GM23338 (cell line): ENCODE measurements around the gene NT5DC3. TPM values are rescaled to one million over a fixed set of nuclear protein-coding genes. Genes with fewer than 3 reads are reported as not detected.

Source experiments
- ATAC-seq: fragments of 200-7000 bp; cut with Tn5 transposase; 3 replicates; pipeline ENCODE4 v1.9.1; 2020
- DNase-seq: peaks from one replicate; pipeline ENCODE4 v3.0.0-alpha.2; 2015; ENCODE audit warnings: low spot score
- H2AFZ ChIP-seq: fragments of 200-600 bp; sonication (generic); 2 replicates; pipeline ENCODE4 v1.8.0; 2016; ENCODE audit warnings: antibody characterized with exemption, mild to moderate bottlenecking, moderate library complexity
- H3F3A ChIP-seq: fragments of 200-600 bp; sonication (generic); replicated peaks from 2 replicates; pipeline ENCODE4 v1.8.0; 2017; ENCODE audit warnings: antibody characterized with exemption, mixed run types, low read depth
- H3K27ac ChIP-seq: fragments of 200-600 bp; sonication (generic); 2 replicates; pipeline ENCODE4 v1.6.1; 2016; ENCODE audit warnings: low read depth
- H3K27me3 ChIP-seq: fragments of 200-600 bp; sonication (generic); 2 replicates; pipeline ENCODE4 v1.8.0; 2016; ENCODE audit warnings: mild to moderate bottlenecking, mixed run types, moderate library complexity; ENCODE audit not compliant: insufficient read depth
- H3K36me3 ChIP-seq: fragments of 200-600 bp; sonication (generic); 2 replicates; pipeline ENCODE4 v1.8.0; 2016; ENCODE audit warnings: mild to moderate bottlenecking; ENCODE audit not compliant: insufficient read depth
- H3K4me1 ChIP-seq: fragments of 200-600 bp; sonication (generic); 2 replicates; pipeline ENCODE4 v1.8.0; 2016; ENCODE audit warnings: mild to moderate bottlenecking, moderate library complexity; ENCODE audit not compliant: insufficient read depth
- H3K4me2 ChIP-seq: fragments of 200-600 bp; sonication (generic); 2 replicates; pipeline ENCODE4 v1.7.1; 2017; ENCODE audit warnings: mixed run types
- H3K4me3 ChIP-seq: fragments of 200-600 bp; sonication (generic); 2 replicates; pipeline ENCODE4 v1.6.1; 2016; ENCODE audit warnings: mixed run types
- H3K79me2 ChIP-seq: fragments of 200-600 bp; sonication (generic); replicated peaks from 2 replicates; pipeline ENCODE4 v1.8.0; 2017; ENCODE audit warnings: mild to moderate bottlenecking; ENCODE audit not compliant: insufficient read depth
- H3K9me2 ChIP-seq: fragments of 200-600 bp; sonication (generic); 2 replicates; pipeline ENCODE4 v1.8.0; 2017; ENCODE audit not compliant: insufficient read depth
- H4K20me1 ChIP-seq: fragments of 200-600 bp; sonication (generic); replicated peaks from 2 replicates; pipeline ENCODE4 v1.8.0; 2017; ENCODE audit warnings: mild to moderate bottlenecking; ENCODE audit not compliant: insufficient read depth
- H3K27ac Mint-ChIP-seq: 2 replicates; pipeline ENCODE4 v1.8.0; 2020; ENCODE audit warnings: inconsistent platforms, mild to moderate bottlenecking, moderate library complexity, mixed read lengths
- H3K27me3 Mint-ChIP-seq: 3 replicates; pipeline ENCODE4 v1.8.0; 2022; ENCODE audit warnings: low read depth, mild to moderate bottlenecking, moderate library complexity, mixed read lengths, inconsistent platforms; ENCODE audit not compliant: insufficient read depth, poor library complexity
- H3K36me3 Mint-ChIP-seq: 3 replicates; pipeline ENCODE4 v1.8.0; 2021; ENCODE audit warnings: low read depth, mild to moderate bottlenecking, inconsistent platforms, moderate library complexity, mixed read lengths
- H3K4me1 Mint-ChIP-seq: 3 replicates; pipeline ENCODE4 v1.8.0; 2020; ENCODE audit warnings: mild to moderate bottlenecking, inconsistent platforms, mixed read lengths
- H3K4me3 Mint-ChIP-seq: 3 replicates; pipeline ENCODE4 v1.8.0; 2021; ENCODE audit warnings: moderate library complexity, mild to moderate bottlenecking, inconsistent platforms, mixed read lengths
- H3K9me3 Mint-ChIP-seq: 3 replicates; pipeline ENCODE4 v1.8.0; 2020; ENCODE audit warnings: moderate library complexity, mild to moderate bottlenecking, inconsistent platforms, mixed read lengths
- CREB1 ChIP-seq: fragments of 250-450 bp; sonication (Bioruptor Pico); IDR thresholded peaks from 2 replicates; pipeline ENCODE4 v1.5.0; 2020; ENCODE audit warnings: low read depth, mild to moderate bottlenecking, moderate library complexity
- EZH2 ChIP-seq: fragments of 200-600 bp; sonication (generic); IDR thresholded peaks from one replicate; pipeline ENCODE4 v1.8.0; 2017; ENCODE audit warnings: antibody characterized with exemption, mild to moderate bottlenecking, low read depth; ENCODE audit not compliant: unreplicated experiment
- EZH2phosphoT487 ChIP-seq: fragments of 200-600 bp; sonication (generic); IDR thresholded peaks from one replicate; pipeline ENCODE4 v1.8.1; 2018; ENCODE audit warnings: antibody characterized with exemption; ENCODE audit not compliant: unreplicated experiment
- STAT1 ChIP-seq: IDR thresholded peaks from one replicate; pipeline ENCODE4 v1.6.1; 2016; ENCODE audit warnings: antibody characterized with exemption; ENCODE audit not compliant: unreplicated experiment
- polyA plus RNA-seq: library from polyadenylated mRNA; unstranded; fragments of >200 nt; fragmentation: Nextera tagmentation; extraction: Ambion mirVana; gene quantifications from 2 replicates; pipeline ENCODE4 v1.2.1, GENCODE V29; 2016
- total RNA-seq: library from RNA; depleted of rRNA; stranded (reverse); fragments of >200 nt; shearing (Covaris generic); gene quantifications from 2 replicates; pipeline ENCODE4 v1.2.3, GENCODE V29; 2014
- TF ChIP-seq, protein P1 (sequence below): IDR thresholded peaks from one replicate; pipeline ENCODE4 v1.6.1; 2018; ENCODE audit warnings: antibody characterized with exemption; ENCODE audit not compliant: unreplicated experiment
- TF ChIP-seq, protein P2 (sequence below): IDR thresholded peaks from 2 replicates; pipeline ENCODE4 v1.6.1; 2016; ENCODE audit warnings: antibody characterized with exemption

Gene NT5DC3
- total and polyA plus RNA-seq, 2 experiments from 2014 or later = 2.2 to 12.5 TPM

DNA sequence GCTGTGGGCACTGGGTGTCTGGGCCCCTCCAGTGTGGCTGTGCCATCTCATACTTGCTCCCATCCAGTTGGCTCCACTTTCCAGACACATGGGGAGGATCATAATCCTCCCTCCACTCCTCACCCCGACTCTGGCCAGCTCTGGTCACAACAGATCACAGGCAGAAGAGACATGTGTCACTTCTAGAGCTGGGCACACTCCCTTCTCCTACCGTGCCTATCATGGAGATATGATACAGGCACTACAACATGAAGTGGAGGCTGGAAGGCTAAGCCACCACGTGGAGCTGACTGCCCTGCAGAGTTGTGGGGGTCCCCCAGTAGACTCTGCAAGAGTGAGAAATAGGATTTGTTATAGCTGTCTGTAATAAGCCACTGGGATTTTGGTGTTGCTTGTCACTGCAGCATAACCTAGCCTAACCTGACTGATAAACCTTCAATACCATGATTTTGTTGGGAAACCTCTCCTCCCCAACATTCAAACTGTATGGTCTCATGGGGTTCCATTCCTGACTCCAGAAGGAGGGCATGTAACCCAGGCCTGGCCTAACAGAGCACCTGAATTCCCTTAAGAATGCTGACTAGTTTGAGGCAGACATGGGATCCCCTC, 20.0 kb downstream of the NT5DC3 start (continued):
- TF ChIP-seq, protein P1, sequence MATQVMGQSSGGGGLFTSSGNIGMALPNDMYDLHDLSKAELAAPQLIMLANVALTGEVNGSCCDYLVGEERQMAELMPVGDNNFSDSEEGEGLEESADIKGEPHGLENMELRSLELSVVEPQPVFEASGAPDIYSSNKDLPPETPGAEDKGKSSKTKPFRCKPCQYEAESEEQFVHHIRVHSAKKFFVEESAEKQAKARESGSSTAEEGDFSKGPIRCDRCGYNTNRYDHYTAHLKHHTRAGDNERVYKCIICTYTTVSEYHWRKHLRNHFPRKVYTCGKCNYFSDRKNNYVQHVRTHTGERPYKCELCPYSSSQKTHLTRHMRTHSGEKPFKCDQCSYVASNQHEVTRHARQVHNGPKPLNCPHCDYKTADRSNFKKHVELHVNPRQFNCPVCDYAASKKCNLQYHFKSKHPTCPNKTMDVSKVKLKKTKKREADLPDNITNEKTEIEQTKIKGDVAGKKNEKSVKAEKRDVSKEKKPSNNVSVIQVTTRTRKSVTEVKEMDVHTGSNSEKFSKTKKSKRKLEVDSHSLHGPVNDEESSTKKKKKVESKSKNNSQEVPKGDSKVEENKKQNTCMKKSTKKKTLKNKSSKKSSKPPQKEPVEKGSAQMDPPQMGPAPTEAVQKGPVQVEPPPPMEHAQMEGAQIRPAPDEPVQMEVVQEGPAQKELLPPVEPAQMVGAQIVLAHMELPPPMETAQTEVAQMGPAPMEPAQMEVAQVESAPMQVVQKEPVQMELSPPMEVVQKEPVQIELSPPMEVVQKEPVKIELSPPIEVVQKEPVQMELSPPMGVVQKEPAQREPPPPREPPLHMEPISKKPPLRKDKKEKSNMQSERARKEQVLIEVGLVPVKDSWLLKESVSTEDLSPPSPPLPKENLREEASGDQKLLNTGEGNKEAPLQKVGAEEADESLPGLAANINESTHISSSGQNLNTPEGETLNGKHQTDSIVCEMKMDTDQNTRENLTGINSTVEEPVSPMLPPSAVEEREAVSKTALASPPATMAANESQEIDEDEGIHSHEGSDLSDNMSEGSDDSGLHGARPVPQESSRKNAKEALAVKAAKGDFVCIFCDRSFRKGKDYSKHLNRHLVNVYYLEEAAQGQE = no peak

DNA sequence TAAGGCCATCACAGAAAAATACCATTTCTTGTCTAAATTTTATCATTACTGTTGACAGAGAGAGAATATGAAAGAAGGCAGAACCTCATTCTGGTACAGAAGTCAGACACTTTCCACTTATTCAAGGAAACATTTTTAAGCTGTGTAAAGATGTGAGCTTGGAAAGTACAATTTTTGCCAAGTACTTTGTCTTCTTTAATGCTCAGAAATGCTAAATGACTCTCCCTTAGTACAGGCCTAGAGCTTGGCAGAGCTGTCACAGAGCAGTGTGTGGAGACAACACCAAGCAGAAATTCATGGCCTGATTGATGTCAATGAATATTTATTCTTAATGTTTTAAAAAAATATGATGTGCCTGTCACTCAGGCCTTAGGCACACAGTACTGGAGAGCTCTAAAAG, 20.7 kb downstream of the NT5DC3 start:
- Histone ChIP-seq H2AFZ (no peak overlapping the region), H3K4me3 (no peak overlapping the region), H3K27me3 (no peaks in the 10 kb centered on the region), H3F3A (no peaks in the 10 kb centered on the region), H3K4me2 (no peak overlapping the region), H3K36me3 (no peaks in the 10 kb centered on the region), H3K27ac (no peak overlapping the region), H3K79me2 (peaks cover 39% of the 10 kb centered on the region), H4K20me1 (0 out of 2 replicates have a peak, but pooled peaks cover 10% of the 10 kb centered on the region), H3K9me2 (no peaks in the 10 kb centered on the region), H3K4me1 (no peaks in the 10 kb centered on the region)
- Mint-ChIP-seq H3K4me1 (peaks cover 3% of the 10 kb centered on the region; the same call in 2 of the 3 replicates), H3K9me3 (peaks cover 3% of the 10 kb centered on the region; the same call in 2 of the 3 replicates), H3K27me3 (no peaks in the 10 kb centered on the region), H3K27ac (no peak overlapping the region), H3K36me3 (peaks cover 11% of the 10 kb centered on the region; the same call in 2 of the 3 replicates), H3K4me3 (no peak overlapping the region)
- no peak for TF ChIP-seq EZH2phosphoT487
- ATAC-seq = no peak
- no peak for DNase-seq

DNA sequence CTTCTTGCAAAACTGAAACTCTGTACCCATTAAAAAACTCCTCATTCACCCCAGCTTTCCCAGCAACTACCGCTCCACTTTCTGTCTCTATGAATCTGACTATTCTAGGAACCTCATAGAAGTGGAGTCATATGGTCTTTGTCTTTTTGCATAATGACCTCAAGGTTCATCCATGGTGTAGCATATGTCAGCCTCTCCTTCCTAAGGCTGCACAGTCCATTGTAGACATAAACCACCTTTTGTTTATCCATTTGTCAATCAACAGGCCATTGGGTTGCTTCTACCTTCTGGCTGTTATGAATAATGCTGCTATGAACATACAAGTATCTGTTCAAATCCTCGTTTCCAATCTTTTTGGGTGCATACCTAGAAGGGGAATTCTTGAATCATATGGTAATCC, 21.1 kb downstream of the NT5DC3 start:
- H2AFZ ChIP-seq = no peak overlapping the region
- no peak overlapping the region for H3K4me2 ChIP-seq
- DNase-seq = no peak
- no peaks in the 10 kb centered on the region for H3K36me3 ChIP-seq
- H3K79me2 ChIP-seq = peaks cover 34% of the 10 kb centered on the region
- peaks cover 2% of the 10 kb centered on the region for H3K27me3 Mint-ChIP-seq
- H3K36me3 Mint-ChIP-seq = peaks cover 11% of the 10 kb centered on the region
- no peaks in the 10 kb centered on the region for H3K4me1 ChIP-seq
- TF ChIP-seq EZH2 (no peak), STAT1 (no peak), CREB1 (CRISPR knock-in tag) (no peak)
- TF ChIP-seq, protein P2, sequence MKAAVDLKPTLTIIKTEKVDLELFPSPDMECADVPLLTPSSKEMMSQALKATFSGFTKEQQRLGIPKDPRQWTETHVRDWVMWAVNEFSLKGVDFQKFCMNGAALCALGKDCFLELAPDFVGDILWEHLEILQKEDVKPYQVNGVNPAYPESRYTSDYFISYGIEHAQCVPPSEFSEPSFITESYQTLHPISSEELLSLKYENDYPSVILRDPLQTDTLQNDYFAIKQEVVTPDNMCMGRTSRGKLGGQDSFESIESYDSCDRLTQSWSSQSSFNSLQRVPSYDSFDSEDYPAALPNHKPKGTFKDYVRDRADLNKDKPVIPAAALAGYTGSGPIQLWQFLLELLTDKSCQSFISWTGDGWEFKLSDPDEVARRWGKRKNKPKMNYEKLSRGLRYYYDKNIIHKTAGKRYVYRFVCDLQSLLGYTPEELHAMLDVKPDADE = no peak
- TF ChIP-seq, protein P1 = no peak
- no peak overlapping the region for H3K4me3 ChIP-seq
- no peak overlapping the region for H3K4me3 Mint-ChIP-seq
- H3K9me2 ChIP-seq = no peaks in the 10 kb centered on the region
- 0 out of 2 replicates have a peak, but pooled peaks cover 10% of the 10 kb centered on the region for H4K20me1 ChIP-seq
- peaks cover 3% of the 10 kb centered on the region; the same call in 2 of the 3 replicates for H3K4me1 Mint-ChIP-seq
- H3K9me3 Mint-ChIP-seq = peaks cover 3% of the 10 kb centered on the region; the same call in 2 of the 3 replicates
- H3K27ac ChIP-seq = no peak overlapping the region
- no peaks in the 10 kb centered on the region for H3F3A ChIP-seq
- ATAC-seq = no peak
- no peak overlapping the region for H3K27ac Mint-ChIP-seq
- H3K27me3 ChIP-seq = no peaks in the 10 kb centered on the region
